Activated T-helper 1 cell treated with anti-CD3 and anti-CD28 coated beads, Interleukin-12 subunit alpha, Interleukin-12 subunit beta, Interleukin-2, Interleukin-4 antibody, amounts not matched to agents 30 ng/mL and 10 ng/mL and 1 ng/mL, durations not matched to agents 14 hours and 24 hours and 36 hours (primary cell): ENCODE data around the gene ZDHHC11B. TPM values are rescaled to one million over a fixed set of nuclear protein-coding genes. Genes with fewer than 3 reads are reported as not detected.
A peak's percentile ranks its signal among the peaks of the same experiment; 100 is the strongest.

Experiments
- DNase-seq: peaks from one replicate; pipeline ENCODE4 v3.0.0; 2021; ENCODE audit warnings: low spot score
- H3K27ac Mint-ChIP-seq: one replicate; pipeline ENCODE4 v1.8.0; 2021; ENCODE audit warnings: mild to moderate bottlenecking, mixed read lengths
- H3K27me3 Mint-ChIP-seq: one replicate; pipeline ENCODE4 v1.8.0; 2022; ENCODE audit warnings: mild to moderate bottlenecking, moderate library complexity, mixed read lengths; ENCODE audit not compliant: insufficient read depth
- H3K36me3 Mint-ChIP-seq: one replicate; pipeline ENCODE4 v1.8.0; 2021; ENCODE audit warnings: low read depth, mixed read lengths
- H3K4me1 Mint-ChIP-seq: one replicate; pipeline ENCODE4 v1.8.0; 2021; ENCODE audit warnings: low read depth, mixed read lengths
- H3K4me3 Mint-ChIP-seq: one replicate; pipeline ENCODE4 v1.8.0; 2021; ENCODE audit warnings: mild to moderate bottlenecking, moderate library complexity, mixed read lengths
- H3K9me3 Mint-ChIP-seq: one replicate; pipeline ENCODE4 v1.8.0; 2021; ENCODE audit warnings: mixed read lengths
- intact Hi-C: fragments of 100-400 bp; cut with micrococcal nuclease; formaldehyde crosslinking; loops from one replicate; pipeline ENCODE4 v1.15.1; 2024
- total RNA-seq: library from RNA; stranded (reverse); gene quantifications from 2 replicates; pipeline ENCODE4 v1.2.3, GENCODE V29; 2022

Gene ZDHHC11B
- total RNA-seq, 1 donor from 2014 or later: not detected

- intact Hi-C loops: no loop called here
- Mint-ChIP-seq H3K4me3 (no peak overlapping the region), H3K27ac (no peak overlapping the region), H3K36me3 (no peaks in the 10 kb centered on the region), H3K27me3 (no peaks in the 10 kb centered on the region), H3K9me3 (no peaks in the 10 kb centered on the region), H3K4me1 (no peaks in the 10 kb centered on the region)
- DNase-seq: no peak
These were observed 107.1 kb downstream of the ZDHHC11B start for GRCh38 chr5:677131-678101.

- no peaks in the 10 kb centered on the region for H3K36me3 Mint-ChIP-seq
- intact Hi-C loops: no loop called here
- DNase-seq: no peak
- no peaks in the 10 kb centered on the region for H3K4me1 Mint-ChIP-seq
- H3K9me3 Mint-ChIP-seq: no peaks in the 10 kb centered on the region
- H3K27me3 Mint-ChIP-seq: no peaks in the 10 kb centered on the region
- no peak overlapping the region for H3K4me3 Mint-ChIP-seq
- no peak overlapping the region for H3K27ac Mint-ChIP-seq
These were observed 107.8 kb downstream of the ZDHHC11B start for GRCh38 chr5:676699-677076.

- intact Hi-C loops: no loop called here
- Mint-ChIP-seq H3K9me3 (no peaks in the 10 kb centered on the region), H3K4me1 (no peaks in the 10 kb centered on the region), H3K27me3 (peaks cover 3% of the 10 kb centered on the region), H3K4me3 (no peak overlapping the region), H3K27ac (no peak overlapping the region), H3K36me3 (no peaks in the 10 kb centered on the region)
- DNase-seq: no peak
These were observed 108.4 kb downstream of the ZDHHC11B start for GRCh38 chr5:675871-676698.

- DNase-seq: no peak
These were observed 109.2 kb downstream of the ZDHHC11B start for GRCh38 chr5:675111-675870.

GRCh38 chr5:674630-675011, 109.9 kb downstream of the ZDHHC11B start:
- Mint-ChIP-seq H3K4me3 (no peak overlapping the region), H3K27me3 (peaks cover 3% of the 10 kb centered on the region), H3K36me3 (no peaks in the 10 kb centered on the region), H3K4me1 (no peaks in the 10 kb centered on the region), H3K9me3 (no peaks in the 10 kb centered on the region), H3K27ac (no peak overlapping the region)
- no peak for DNase-seq
- intact Hi-C loops: no loop called here

More at GRCh38 chr5:675111-675870, 109.2 kb downstream of the ZDHHC11B start:
- Mint-ChIP-seq H3K4me1 (no peaks in the 10 kb centered on the region), H3K27ac (no peak overlapping the region), H3K36me3 (no peaks in the 10 kb centered on the region), H3K4me3 (no peak overlapping the region), H3K27me3 (peaks cover 3% of the 10 kb centered on the region), H3K9me3 (no peaks in the 10 kb centered on the region)
- intact Hi-C loops: no loop called here

GRCh38 chr5:673831-674629, 110.5 kb downstream of the ZDHHC11B start:
- Mint-ChIP-seq H3K4me3 (no peak overlapping the region), H3K9me3 (no peaks in the 10 kb centered on the region), H3K27me3 (peaks cover 3% of the 10 kb centered on the region), H3K36me3 (no peaks in the 10 kb centered on the region), H3K27ac (no peak overlapping the region), H3K4me1 (no peaks in the 10 kb centered on the region)
- intact Hi-C loops: no loop called here
- DNase-seq: no peak

- DNase-seq: no peak
- H3K27ac Mint-ChIP-seq: no peak overlapping the region
- H3K4me3 Mint-ChIP-seq: no peak overlapping the region
- intact Hi-C loops: no loop called here
- no peaks in the 10 kb centered on the region for H3K36me3 Mint-ChIP-seq
- no peaks in the 10 kb centered on the region for H3K4me1 Mint-ChIP-seq
- no peaks in the 10 kb centered on the region for H3K9me3 Mint-ChIP-seq
- peaks cover 3% of the 10 kb centered on the region for H3K27me3 Mint-ChIP-seq
These were observed 111.2 kb downstream of the ZDHHC11B start for GRCh38 chr5:673161-673830.

GRCh38 chr5:672329-673160, 112.0 kb downstream of the ZDHHC11B start:
- no peak for DNase-seq
- no peak overlapping the region for H3K27ac Mint-ChIP-seq
- intact Hi-C loops: no loop called here
- H3K36me3 Mint-ChIP-seq: peaks cover 1% of the 10 kb centered on the region
- H3K27me3 Mint-ChIP-seq: peaks cover 3% of the 10 kb centered on the region
- H3K9me3 Mint-ChIP-seq: no peaks in the 10 kb centered on the region
- H3K4me1 Mint-ChIP-seq: no peaks in the 10 kb centered on the region
- H3K4me3 Mint-ChIP-seq: no peak overlapping the region

- intact Hi-C loops: loop anchor here (2.0 kb wide), 1 partner anchor 231 kb away; no protein-coding TSS in a partner anchor
- DNase-seq: peak; percentile 35
- Mint-ChIP-seq H3K9me3 (no peaks in the 10 kb centered on the region), H3K27ac (no peak overlapping the region), H3K27me3 (peaks cover 3% of the 10 kb centered on the region), H3K4me1 (no peaks in the 10 kb centered on the region), H3K36me3 (peaks cover 7% of the 10 kb centered on the region), H3K4me3 (no peak overlapping the region)
These were observed 112.8 kb downstream of the ZDHHC11B start for GRCh38 chr5:671459-672328.

GRCh38 chr5:670396-671270, 113.9 kb downstream of the ZDHHC11B start:
- Mint-ChIP-seq H3K9me3 (no peaks in the 10 kb centered on the region), H3K27ac (no peak overlapping the region), H3K27me3 (peaks cover 3% of the 10 kb centered on the region), H3K4me3 (no peak overlapping the region), H3K36me3 (peaks cover 7% of the 10 kb centered on the region), H3K4me1 (no peaks in the 10 kb centered on the region)
- intact Hi-C loops: loop anchor here (2.0 kb wide), 1 partner anchor 232 kb away; no protein-coding TSS in a partner anchor
- DNase-seq: no peak
